HG02642 (cell line): ENCODE measurements around the gene TEF.
A peak's percentile ranks its signal among the peaks of the same experiment; 100 is the strongest.
"Not testable (repeated sequence)": the region's sequence is repeated elsewhere in the genome, so short reads cannot be mapped to it uniquely, and the experiment has no call there.

Experiments used
- ATAC-seq: cut with Tn5 transposase; IDR thresholded peaks from one replicate; pipeline ENCODE4 v1.9.1; 2021; ENCODE audit warnings: mild to moderate bottlenecking; ENCODE audit not compliant: unreplicated experiment, poor library complexity

Gene TEF

DNA sequence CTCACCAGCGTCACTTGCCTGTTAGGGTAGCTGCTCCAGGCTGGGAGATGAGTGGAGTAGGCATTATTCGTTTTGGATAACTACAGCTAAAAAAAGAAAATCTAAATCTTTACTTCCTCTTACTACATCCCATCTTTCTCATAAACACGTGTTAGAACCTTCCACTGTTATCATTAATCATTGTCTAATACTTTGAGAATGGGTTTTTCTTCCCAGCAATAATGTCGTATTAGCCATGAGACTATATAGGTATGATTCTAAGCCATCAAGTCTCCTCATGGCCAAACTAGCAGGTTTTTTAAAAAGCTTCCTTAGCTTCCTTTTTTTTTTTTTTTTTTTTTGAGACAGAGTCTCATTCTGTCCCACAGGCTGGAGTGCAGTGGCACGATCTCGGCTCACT lies 3.9 kb upstream of the TEF start:
- ATAC-seq = no peak

DNA sequence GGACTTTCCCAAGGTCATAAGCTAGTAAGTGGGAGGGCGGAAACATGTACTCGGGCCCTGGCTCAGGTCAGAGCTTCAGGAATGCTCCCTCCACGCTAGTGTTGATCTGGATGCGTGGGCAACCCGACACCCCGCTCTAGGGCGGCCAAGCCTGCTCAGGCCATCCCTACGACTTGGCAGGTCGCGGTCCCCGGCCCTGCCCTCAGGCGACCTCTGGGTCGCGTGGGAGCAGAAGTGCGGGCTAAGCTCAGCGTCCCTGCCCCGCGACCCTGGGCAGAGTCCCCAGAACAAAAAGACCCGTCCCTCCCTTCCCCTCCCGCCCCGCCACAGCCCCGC lies 781 bp upstream of the TEF start:
- peak; percentile 13 for ATAC-seq

DNA sequence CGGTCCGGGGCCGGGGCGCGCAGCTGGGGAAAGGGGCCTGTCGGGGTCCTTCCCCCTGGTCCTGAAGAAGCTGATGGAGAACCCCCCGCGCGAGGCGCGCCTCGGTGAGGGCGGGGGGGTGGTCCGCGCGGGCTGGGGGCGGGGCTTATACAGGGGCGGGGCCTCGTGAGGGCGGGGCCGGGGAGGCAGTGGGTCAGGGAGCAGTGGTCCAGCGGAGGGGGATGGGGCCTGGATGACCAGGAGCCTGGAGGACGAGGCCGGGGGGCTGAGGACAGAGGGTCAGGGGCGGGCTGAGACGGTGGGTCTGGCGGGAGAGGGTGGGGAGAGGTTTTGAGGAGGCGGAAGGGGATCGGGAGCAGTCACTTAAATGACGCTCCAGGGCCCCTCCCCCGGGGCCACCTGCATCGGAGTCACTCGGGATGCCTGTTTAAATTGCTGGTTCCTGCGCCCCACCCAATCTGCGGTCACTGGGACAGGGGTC lies 396 bp downstream of the TEF start:
- peak; percentile 35 for ATAC-seq

DNA sequence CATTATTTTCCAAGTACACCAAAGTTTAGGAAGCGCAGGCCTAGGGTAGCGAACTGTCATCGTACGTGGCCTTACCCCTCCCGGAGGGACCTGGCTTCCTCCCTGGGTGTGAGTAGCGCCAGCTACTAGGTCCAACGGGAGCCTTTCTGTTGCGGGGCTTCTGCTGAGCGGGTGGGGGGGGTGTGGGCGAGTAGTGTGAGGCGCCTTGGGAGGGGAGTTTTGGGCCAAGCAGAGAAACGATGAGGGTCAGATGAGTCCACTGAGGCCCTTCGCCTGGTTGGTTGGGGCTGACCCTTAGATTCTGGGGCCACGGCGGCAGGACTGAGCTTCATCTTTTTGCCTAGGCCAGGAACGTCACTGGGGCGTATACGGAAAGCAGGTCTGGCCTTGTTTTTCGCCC lies 868 bp downstream of the TEF start:
- ATAC-seq = no peak

DNA sequence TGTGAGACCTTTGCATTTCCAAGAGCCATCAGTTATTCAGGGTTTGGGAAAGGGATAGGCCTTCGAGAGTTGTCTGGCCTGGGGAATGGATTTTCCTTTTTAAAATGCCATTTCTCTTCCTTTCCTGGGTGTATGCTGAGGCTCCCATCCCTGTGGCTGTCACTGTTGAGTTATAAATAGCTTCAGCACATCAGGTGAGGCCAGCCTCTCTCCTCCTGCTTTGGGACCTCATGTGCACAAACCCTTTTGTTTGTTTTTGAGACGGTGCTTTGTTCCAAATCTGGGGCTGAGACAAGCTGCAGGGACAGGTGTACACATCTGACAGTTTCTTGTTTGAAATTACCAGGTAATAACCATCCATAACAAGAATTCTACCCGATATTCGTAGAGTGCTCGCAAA lies 1.3 kb downstream of the TEF start:
- no peak for ATAC-seq

DNA sequence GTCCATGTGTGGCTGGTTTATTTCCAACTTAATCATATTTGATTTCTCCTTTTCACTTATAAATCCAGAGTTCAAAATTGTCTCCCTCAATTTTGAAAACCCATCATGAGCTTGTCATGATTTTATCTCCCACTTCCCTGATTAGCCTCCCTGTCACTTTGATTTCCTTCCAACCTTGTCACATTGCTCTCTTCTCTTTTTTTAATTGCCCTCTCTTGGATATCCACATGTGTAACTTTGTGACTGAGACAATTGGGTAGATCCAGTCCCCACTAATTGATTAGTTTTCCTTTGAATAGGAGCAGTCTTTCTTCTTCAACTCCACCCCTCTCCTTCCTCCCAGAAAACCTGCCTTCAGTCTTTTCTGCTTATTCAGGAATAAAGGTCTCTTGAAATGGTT lies 2.4 kb downstream of the TEF start:
- ATAC-seq = no peak

DNA sequence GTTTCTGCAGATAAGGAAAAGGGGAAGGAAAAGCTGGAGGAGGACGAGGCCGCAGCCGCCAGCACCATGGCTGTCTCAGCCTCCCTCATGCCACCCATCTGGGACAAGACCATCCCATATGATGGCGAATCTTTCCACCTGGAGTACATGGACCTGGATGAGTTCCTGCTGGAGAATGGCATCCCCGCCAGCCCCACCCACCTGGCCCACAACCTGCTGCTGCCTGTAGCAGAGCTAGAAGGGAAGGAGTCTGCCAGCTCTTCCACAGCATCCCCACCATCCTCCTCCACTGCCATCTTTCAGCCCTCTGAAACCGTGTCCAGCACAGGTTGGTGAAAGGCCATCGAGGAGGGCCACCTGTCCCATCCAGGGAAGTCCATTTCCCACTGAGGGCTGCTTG lies 5.6 kb downstream of the TEF start:
- no peak for ATAC-seq

DNA sequence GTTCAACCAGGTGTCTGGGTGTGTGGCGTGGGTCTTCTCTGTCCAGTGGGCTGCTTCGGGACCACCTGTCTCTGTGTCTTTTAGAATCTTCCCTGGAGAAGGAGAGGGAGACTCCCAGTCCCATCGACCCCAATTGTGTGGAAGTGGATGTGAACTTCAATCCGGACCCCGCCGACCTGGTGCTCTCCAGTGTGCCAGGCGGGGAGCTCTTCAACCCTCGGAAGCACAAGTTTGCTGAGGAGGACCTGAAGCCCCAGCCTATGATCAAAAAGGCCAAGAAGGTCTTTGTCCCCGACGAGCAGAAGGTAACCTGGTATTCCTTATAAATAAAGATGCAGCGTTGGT lies 12.2 kb downstream of the TEF start:
- no peak for ATAC-seq

DNA sequence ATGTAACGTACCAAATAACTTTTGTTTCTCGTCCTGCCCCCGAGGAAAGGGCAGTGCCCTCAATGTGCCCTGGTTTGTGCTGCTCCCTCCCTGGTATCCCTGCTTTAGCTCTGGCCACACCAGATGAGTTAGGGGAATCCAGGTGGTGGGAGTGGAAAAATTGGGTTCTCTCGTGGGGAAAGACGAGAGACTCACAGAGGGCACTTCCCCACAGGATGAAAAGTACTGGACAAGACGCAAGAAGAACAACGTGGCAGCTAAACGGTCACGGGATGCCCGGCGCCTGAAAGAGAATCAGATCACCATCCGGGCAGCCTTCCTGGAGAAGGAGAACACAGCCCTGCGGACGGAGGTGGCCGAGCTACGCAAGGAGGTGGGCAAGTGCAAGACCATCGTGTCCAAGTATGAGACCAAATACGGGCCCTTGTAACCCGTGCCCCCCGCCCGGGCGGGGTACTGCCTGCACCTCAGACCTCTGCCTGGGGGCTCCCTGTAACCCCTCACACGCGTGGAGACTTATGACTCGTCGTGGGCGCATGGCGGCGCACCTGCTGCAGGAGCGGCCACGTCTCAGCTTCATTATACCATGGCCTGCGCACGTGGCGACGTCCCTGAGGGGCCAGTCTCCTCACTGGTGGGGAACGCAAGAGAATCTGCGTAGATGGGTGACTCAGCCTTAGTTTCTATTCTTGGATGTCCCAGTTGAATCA lies 13.9 kb downstream of the TEF start:
- ATAC-seq = no peak

DNA sequence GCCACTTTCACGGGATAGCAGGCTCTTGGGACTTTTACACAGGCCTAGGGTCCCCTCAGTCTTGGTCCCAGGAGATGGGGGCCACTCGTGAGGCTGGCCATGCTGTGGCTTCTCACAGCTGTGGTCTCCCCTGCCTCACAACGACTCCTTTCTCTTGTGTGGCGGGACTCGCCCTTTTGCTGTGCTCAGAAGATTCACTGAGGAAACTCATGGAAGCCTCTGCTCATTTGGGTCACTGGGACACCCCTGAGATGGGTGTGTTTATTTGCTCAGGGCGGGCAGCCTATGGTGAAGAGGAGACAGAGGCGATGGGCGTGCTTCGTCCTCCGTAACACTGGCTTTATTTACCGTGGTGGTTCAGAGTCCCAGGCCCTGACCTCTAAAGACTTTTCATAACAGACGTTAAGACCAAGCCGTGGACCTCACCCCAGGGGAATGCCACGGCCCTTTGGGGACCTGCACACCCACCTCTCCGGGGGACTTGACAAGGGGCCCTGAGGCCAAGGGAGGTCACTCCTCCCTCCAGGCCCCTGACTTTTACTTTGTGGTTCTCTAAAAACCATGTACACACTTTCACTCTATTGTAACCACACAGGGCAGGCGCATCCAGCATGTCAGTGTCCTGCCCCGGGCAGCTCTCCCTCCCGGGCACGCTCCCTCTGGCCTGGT lies 15.5 kb downstream of the TEF start:
- no peak for ATAC-seq

DNA sequence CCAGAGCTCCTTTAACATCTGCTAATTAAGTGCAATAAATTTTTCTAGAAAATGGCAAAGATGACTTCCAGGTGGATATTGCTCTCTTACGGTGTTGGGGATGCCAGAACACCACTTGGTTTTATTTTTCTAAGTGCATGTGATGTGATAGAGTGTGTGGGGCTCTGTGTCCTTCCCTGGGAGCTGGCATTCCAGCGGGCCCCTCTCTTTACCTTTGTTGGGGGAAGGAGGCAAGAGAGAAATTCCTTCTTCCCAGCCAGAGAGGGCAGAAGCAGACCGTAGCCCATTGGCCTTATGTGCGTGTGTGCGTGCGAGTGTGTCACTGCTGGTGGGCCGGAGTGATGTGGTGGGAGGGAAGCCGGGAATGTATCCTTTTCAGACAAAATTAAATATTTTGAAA lies 17.2 kb downstream of the TEF start:
- no peak for ATAC-seq

DNA sequence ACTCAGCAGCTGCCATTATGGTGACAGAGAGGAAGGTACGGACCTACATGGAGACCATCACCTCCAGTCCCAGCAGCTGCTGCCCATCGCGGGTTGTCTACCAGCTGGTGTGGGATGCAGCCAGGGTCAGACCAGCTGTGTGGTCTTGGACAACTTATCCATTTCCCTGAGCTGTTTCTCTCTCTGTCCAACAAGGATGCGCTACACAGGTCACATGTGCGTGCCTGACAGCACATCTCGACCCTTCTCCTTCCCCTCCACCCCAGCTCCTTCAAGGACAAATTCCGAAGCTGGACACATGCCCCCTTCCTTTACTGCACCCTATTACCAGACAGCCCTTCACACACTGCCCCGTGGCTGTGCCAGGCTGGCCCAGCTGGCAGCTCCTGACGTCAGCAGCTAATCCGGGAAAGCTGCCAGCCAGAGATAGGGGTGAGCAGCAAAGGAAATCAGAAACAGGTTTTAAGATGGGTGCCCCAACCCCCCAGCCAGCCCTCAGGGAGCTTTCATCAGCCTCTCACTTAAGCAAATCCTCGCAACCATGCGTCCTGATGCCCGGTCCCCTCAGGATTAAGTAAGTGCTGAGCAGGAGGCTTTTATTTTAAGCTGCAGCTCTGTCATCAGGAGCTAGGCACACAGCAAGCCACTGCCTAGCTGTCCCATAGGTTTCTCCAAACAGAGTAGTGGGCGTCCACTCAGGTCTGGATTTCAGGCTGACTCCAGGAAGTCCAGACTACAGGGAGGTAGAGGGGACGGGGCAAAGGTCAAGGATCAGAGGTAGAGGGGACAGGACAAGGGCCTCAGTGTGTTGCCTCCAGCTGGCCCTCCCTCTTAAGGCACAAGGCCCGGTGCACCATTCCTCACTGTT lies 20.3 kb downstream of the TEF start:
- no peak for ATAC-seq

DNA sequence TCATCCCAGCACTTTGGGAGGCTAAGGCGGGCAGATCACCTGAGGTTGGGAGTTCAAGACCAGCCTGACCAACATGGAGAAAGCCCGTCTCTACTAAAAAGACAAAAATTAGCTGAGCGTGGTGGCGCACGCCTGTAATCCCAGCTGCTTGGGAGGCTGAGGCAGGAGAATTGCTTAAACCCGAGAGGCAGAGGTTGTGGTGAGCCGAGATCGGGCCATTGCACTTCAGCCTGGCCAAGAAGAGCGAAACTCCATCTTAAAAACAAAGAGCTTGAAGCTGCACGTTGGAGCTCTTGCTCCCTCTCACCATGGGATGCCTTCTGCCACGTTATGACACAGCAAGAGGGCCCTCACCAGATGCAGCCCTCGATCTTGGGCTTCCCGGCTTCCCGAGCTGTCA lies 21.1 kb downstream of the TEF start:
- not testable (repeated sequence) for ATAC-seq

DNA sequence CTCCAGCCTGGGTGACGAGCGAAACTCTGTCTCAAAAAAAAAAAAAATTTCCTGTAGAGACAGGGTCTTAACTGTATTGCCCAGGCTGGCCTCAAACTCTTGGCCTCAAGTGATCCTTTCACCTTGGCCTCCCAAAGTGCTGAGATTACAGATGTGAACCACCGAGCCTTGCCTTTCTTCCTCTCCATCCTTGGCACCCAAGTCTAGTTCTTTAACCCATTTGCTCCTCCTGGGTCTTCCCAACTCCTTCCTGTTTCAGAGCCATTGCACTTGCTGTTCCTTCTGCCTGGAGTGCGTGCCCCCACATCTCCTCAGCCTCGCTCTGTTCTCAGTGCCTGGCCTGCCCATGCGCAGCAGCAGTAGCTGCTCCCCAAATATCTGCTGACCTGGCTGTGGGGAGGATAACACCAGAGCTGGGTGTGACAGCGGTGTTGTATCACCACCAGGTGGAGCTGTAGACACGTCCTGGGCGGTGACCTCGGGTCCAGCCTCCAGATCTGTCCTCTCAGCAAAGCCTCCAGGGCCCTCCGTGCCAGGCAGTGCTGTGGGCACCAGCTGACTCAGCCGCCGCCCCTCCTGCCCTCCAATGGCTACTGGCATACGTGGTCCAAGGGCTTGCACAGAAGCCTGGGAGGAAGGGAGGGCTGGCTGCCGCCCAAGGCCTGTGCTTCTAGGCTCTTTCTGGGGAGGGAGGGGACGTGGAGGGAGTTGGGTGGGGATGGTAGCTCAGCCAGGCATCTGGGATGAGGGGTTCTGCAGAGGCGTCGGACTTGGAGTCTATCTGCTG lies 22.0 kb downstream of the TEF start:
- ATAC-seq = peak; percentile 74

DNA sequence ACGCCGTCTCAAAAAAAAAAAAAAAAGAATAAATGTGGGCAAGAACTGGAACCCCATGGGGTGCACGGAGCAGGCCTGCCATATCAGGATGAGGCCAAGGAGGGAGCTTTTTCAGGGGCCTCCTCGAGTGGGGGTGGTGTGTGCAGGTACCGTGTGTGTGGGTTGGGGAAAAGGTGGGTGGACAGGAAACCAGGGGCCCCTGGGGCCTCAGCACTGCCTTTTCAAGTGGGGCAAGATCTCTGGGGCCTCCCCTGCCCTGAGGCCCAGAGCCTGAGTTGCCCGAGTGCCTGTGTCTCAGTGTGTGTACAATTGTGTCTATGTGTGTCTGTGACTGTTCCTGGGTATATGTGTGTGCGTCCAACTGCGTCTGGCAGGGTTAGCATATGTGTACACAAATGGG lies 23.8 kb downstream of the TEF start:
- ATAC-seq = no peak

DNA sequence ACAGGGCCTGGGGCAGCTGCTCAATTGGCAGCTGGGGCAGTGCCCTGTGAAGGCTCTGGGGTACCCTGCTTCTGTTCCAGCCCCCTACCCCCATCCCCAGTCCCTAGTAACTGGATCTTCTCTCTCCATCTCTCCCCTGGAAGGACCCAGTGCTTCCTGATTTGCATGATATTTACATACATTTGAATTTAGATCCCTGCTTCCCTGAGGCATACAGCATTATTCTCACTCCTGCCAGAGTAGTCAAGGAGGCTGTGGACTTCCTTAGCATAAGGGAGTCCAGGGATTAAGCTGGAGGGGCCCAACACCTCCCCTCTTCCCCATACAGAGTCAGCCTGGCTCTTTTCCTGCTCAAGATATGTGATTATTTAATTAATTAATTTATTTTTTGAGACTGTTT lies 24.7 kb downstream of the TEF start:
- ATAC-seq = no peak

DNA sequence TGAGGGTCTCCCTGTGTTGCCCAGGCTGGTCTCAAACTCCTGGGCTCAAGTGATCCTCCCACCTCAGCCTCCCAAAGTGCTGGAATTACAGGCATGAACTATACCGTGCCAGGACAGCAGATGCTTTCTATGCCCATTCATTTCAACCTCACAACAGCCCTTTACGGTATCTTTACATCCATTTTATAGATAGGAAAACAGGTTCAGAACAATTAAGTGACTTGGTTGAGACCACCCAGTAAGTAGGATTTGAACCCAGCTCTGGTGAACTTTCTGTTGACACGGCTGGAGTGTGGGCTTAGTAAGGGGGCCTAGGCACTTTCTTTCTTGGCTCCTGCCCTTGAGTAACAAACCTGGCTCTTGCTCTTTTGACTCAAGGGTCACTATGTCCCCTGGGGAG lies 25.7 kb downstream of the TEF start:
- no peak for ATAC-seq

DNA sequence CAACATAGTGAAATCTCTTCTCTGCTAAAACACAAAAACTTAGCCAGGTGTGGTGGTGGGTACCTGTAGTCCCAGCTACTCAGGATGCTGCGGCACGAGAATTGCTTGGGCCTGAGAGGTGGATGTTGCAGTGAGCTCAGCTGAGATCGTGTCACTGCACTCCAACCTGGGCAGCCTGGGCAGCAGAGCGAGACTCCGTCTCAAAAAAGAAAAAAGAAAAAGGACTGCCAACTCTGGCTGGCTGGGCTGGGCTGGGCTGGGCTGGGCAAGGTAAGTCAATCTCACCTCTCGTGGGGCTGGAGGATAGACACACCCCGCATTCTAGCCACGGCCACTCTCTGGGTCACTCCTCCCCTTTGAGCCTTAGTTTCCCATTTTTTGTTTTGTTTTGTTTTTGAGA lies 26.9 kb downstream of the TEF start:
- ATAC-seq = no peak

DNA sequence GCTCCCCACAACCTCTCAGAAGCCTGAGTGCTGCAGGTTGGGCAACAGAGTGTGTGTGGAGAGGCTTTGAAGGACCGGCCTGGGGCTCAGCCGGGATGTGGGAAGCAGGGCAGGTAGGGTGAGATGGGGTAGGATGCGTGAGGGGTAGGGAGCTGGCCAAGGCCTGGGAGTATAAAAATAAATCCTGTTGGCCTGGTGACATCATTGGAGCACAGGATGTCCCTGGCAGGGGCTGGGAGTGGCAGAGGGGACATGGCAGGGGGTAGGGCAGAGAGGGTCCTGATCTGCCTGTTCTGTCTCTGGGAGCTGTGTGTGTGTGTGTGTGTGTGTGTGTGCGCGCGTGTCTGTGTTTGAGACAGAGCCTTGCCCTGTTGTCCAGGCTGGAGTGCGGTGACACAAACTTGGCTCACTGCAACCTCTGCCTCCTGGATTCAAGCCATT lies 28.6 kb downstream of the TEF start:
- no peak for ATAC-seq

DNA sequence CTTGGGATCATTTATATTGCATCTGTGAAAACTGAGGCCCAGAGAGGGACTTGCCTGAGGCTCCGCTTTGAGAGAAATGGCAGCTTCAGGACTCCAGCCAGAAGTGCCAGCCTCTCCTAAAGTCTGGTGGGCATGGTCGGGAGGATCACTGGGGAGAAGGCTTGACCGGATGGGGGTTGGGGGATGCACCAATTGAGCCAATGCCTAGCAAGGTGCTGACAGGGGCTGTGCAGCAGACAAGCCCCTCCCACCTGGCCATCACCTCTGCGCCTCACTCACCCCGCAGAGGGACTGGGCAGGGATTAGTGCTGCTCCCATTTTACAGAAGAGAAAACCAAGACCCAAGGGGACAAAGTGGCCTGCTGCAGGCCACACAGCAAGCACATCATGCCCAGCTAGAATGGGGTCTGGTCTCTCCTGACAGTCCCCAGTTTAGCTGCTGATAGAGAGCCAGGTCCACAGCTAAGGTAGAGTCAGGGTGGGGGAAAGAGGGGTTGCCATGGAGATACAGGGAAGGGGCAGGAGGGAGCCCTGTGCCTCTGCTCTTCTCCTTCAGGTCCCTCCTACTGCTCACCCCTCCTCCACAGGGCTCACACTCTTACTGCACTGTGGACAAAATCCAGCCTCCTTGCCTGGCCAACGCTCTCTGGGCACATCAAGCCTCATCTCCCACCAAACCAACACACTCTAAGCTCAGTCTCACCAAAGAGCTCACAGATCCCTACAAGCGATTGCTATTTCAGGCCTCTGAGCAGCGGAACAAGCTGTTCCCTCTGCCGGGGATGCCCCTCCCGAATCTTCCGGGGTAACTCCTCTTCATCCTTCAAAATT lies 29.5 kb downstream of the TEF start:
- no peak for ATAC-seq
